ENCODE measurements around the gene ONECUT3.

DNA sequence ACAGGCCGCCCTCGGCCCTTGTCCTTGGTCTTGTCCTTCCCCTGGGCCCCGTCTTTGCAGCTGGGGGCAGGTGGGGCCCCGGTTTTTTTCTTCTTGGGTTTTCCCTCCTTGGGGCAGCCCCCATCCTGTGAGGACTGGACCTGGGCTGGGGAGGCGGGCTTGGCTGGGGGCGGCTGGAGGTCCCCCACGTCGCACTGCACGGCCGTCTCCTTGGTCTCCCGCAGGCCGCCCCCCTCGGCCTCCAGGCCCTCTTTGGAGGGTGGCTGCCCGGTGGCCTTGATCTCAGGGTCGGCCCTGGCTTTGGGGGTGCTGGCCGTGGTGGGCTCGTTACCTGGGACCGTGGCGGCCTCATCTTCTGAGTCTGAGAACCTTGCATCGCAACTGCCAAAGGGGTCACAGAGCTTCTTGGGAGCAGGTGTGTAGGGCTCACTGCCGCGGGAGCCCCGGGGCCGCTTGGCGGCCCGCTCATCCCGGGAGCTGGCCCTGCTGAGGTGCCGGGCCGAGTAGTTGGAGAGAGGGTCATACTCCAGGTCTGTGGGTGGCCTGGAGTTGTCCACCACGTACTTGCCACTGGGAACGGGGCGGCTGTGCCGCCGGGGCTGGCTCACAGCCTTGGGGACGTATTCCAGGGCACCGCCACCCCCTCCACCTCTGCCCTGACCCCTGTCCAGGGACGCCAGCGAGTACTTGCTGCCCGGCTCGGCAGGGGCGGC is 74.4 kb downstream of the ONECUT3 start:
- TF ChIP-seq POLR2A (IDR thresholded peaks at IDR 0.05), result no peak
- TF ChIP-seq, protein P1, sequence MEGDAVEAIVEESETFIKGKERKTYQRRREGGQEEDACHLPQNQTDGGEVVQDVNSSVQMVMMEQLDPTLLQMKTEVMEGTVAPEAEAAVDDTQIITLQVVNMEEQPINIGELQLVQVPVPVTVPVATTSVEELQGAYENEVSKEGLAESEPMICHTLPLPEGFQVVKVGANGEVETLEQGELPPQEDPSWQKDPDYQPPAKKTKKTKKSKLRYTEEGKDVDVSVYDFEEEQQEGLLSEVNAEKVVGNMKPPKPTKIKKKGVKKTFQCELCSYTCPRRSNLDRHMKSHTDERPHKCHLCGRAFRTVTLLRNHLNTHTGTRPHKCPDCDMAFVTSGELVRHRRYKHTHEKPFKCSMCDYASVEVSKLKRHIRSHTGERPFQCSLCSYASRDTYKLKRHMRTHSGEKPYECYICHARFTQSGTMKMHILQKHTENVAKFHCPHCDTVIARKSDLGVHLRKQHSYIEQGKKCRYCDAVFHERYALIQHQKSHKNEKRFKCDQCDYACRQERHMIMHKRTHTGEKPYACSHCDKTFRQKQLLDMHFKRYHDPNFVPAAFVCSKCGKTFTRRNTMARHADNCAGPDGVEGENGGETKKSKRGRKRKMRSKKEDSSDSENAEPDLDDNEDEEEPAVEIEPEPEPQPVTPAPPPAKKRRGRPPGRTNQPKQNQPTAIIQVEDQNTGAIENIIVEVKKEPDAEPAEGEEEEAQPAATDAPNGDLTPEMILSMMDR (IDR thresholded peaks at IDR 0.05), result no peak
